ENCODE results near the gene CGRRF1.

DNA sequence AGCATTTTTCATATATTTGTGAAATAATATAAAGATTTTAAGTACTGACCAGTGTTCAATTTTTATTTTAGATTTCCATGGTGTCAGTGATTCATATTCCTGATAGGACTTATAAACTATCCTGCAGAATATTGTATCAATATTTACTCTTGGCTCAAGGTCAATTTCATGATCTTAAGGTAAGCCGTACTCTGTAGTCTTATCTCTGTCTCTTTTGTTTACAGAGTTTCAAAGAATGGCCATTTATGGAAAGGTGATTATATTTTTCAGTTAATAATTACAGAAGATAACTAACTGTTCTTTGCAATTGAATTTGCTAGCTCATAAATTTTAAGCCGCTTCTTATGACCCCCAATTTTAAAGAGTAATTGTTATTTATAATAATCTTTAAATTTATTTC, 27.9 kb downstream of the CGRRF1 start:
- TF ChIP-seq POLR2AphosphoS5 (IDR thresholded peaks at IDR 0.05; ENCODE audit: low read depth, low read length) (no peak), POLR2A (IDR thresholded peaks at IDR 0.05; ENCODE audit: low read depth, low read length) (no peak), TAF1 (IDR thresholded peaks at IDR 0.05; ENCODE audit: borderline replicate concordance, low read depth, low read length) (no peak)

Data from GM12892 (cell line).